HG03354 (cell line): Measurements from ENCODE around the gene FZD8.

Source experiments
- ATAC-seq: cut with Tn5 transposase; IDR thresholded peaks from one replicate; pipeline ENCODE4 v1.9.1; 2021; ENCODE audit warnings: mild to moderate bottlenecking; ENCODE audit not compliant: unreplicated experiment, poor library complexity, severe bottlenecking

The FZD8 gene

GRCh38 chr10:35642793-35643114, 658 bp upstream of the FZD8 start:
- no peak for ATAC-seq

DNA sequence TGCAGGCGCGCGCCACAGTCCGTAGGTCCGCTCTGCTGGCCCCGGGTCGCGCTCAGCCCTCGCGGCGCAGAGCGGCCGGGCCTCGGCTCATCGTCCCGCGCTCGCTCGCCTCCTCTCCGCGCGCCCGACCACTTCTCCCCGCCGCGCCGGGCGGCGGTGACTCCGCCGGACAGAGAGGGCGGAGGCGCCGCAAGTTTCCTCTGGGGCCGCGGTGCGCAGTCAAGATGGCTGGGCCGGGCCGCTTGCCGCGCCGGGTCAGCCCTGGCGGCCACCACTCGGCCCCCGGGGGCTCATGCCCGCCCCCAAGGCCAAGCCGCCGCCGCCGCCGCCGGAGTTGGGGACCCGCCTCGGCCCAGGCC, 441 bp downstream of the FZD8 start:
- peak; percentile 33 for ATAC-seq

- ATAC-seq, result peak; percentile 41
These were observed 983 bp downstream of the FZD8 start for GRCh38 chr10:35640951-35641675.

DNA sequence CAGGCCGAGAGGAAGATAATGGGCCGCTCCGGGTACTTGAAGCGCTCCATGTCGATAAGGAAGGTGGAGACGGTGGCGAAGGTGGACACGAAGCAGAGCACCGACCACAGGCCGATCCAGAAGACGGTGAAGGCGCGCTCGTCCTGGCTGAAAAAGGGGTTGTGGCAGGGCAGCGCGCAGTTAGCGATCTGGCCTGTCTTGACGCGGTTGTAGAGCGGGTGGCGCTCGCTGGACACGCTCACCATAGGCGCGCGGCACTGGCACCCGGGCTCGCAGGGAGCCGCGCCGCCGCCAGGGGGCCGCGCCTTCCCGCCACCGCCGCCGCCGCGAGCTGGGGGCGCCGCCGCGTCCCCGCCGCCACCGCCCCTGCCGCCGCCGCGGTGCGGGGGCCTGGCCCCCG, 1.6 kb downstream of the FZD8 start:
- ATAC-seq, result peak; percentile 42

- no peak for ATAC-seq
These were observed 2.2 kb downstream of the FZD8 start for GRCh38 chr10:35639728-35640401.

- ATAC-seq, result no peak
These were observed 2.9 kb downstream of the FZD8 start for GRCh38 chr10:35639021-35639727.

- no peak for ATAC-seq
These were observed 4.0 kb downstream of the FZD8 start for GRCh38 chr10:35638101-35638500.

GRCh38 chr10:35637462-35637861, 4.6 kb downstream of the FZD8 start:
- ATAC-seq, result no peak

DNA sequence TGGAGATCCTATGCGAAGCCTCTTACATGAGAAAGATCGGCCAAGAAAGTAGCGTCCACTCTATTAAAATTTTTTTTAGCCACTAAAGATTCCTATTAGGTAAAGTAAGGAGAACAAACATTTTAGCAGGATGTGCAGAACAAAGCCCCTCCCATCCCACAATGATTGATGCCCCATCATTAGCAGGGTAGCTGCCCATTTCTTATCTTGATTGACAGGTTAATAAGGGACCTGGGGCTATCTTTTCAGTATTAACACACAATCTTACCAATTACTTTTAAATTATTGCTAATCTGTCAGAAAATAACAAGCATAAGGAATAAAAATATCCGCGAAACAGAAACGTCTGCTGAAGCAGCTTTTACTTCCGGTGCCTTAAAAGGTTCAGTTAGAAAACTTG, 5.1 kb downstream of the FZD8 start:
- no peak for ATAC-seq

- ATAC-seq, result peak; percentile 80
These were observed 6.5 kb downstream of the FZD8 start for GRCh38 chr10:35635576-35635975.

GRCh38 chr10:35633006-35633980, 8.8 kb downstream of the FZD8 start:
- ATAC-seq, result no peak

- ATAC-seq, result no peak
These were observed 10.1 kb downstream of the FZD8 start for GRCh38 chr10:35632027-35632426.

DNA sequence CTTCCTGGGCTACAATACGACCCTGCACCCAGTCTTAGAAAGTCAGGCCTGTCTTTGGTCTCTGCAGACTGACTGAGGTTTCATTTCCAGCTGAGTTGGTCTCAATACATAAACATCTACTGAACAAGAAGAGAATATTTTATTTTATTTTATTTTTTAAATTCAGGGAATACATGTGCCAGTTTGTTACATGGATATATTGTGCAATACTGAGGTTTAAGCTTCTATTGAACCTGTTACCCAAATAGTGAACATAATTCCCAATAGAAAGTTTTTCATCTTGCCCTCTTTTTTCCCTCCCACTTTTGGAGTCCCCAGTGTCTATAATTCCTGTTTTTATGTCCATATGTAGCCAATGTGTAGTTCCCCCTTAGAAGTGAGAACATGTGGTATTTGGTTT, 10.7 kb downstream of the FZD8 start:
- ATAC-seq, result no peak

DNA sequence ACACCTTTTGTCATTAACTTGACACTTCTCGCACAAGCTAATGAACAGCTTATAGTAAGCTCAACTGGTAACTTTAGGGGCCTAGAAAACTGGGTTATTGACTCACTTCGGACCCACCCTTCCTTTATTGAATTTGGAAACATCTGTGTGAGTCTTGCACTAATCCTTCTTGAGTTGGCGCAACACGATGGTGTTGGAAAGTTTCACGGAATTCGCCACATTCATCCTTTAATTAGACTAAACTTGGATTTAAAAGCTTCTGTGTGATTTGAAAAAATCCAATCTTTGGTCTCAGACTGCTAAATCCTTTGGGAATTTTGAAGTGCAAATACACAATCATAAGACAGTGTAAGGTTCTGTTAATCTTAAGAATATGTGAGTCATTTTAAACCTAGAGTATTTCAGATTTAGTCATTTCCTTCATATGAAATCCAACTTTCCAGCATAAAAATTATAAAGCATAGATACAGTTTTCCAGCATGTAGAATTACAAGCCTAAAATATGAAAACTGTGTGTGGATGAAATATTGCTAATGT, 15.1 kb downstream of the FZD8 start:
- no peak for ATAC-seq

GRCh38 chr10:35614312-35614711, 27.8 kb downstream of the FZD8 start:
- ATAC-seq, result no peak

DNA sequence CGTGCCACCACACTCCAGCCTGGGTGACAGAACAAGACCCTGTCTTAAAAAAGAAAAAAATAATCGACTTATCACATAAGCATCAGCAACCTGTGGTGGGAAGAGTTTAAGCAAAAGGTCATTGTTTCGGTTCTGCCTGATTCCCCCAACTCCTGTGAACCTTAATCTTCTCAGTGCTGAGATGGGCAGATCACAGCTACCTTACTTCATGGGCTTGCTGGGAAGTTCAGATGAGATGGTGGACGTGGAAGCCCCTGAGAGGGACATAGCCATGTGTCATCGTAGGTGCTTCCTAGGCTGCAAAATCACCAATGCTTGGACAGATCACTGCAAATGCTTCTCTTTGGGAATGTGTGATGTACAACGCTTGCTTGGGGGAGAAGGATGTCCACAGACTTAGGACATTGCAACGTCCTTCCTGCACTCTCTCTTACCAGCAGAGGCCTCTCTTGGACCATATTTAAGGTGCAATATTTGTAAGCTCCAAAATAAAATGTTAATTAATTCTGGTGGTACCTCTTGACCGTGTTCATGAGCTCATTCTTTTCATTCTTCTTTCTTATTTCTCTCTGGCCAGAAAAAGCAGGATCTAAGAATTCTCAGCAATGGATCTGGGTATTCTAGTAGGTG, 28.4 kb downstream of the FZD8 start:
- ATAC-seq, result no peak

- ATAC-seq, result no peak
These were observed 29.0 kb downstream of the FZD8 start for GRCh38 chr10:35613107-35613440.

DNA sequence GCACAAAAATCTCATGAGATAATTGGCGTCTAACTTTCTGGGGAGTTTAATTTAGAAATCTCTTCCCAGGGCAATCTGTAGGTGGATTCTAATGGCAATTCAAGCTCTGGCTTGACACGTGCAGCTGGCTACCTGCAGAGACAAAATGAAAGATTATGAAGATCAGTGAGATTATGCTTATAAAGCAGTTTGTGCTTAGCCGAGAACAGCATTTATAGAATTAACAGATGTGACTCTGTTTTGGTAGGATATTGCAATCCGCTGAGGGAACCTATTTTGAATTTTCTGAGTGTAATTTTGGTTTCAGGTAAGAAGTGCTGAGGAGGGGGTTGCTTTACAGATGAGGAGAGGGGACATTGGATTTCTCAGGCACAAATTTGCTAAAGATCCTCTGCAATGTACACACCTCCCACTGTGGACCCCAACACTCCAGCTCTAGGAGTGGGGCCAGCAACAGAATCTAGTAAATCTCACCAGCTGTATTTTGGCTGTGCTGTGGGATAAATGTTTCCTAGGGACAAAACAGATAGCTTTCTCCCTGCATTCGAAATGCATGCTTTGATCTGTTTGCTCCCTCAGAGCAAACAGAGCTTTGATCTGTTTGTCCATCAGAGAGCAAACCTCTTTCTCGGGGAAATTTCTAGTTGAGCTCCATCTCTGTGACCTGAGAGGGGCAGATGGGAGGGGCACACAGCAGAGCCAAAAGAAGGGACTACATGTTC, 29.6 kb downstream of the FZD8 start:
- no peak for ATAC-seq

GRCh38 chr10:35611750-35612149, 30.3 kb downstream of the FZD8 start:
- ATAC-seq, result no peak
